Spleen (tissue), 11 donors: ENCODE measurements around the gene CTXND1. TPM values are rescaled to one million over a fixed set of nuclear protein-coding genes. Genes with fewer than 3 reads are reported as not detected.

Source experiments
- DNase-seq: peaks from one replicate; pipeline ENCODE4 v3.0.0-alpha.2; 2020
- H3K27ac ChIP-seq, 8 donors: fragments of 200-600 bp; sonication (generic) in 7 of 8; 1 replicate in 4 of 8; 2 replicates in 4 of 8; pipeline versions ENCODE4 v1.5.0 to v1.8.0; 2016 to 2021; ENCODE audit warnings: inconsistent platforms in 4 of 8, mild to moderate bottlenecking in 4 of 8, moderate library complexity in 1 of 8
- H3K27me3 ChIP-seq, 7 donors: fragments of 200-600 bp; sonication (generic) in 6 of 7; replicated peaks in 1 of 7; 1 replicate in 4 of 7; 2 replicates in 3 of 7; pipeline versions ENCODE4 v1.5.0 to v1.8.0; 2016 to 2021; ENCODE audit warnings: inconsistent platforms in 3 of 7, mild to moderate bottlenecking in 1 of 7
- H3K36me3 ChIP-seq, 6 donors: fragments of 200-600 bp; sonication (generic) in 5 of 6; 1 replicate in 4 of 6; 2 replicates in 2 of 6; pipeline versions ENCODE4 v1.5.0 to v1.8.0; 2016 to 2021; ENCODE audit warnings: inconsistent platforms in 2 of 6
- H3K4me1 ChIP-seq, 6 donors: fragments of 200-600 bp; sonication (generic) in 5 of 6; 1 replicate in 3 of 6; 2 replicates in 3 of 6; pipeline versions ENCODE4 v1.5.0 to v1.8.0; 2016 to 2021; ENCODE audit warnings: inconsistent platforms in 3 of 6
- H3K4me3 ChIP-seq, 8 donors: fragments of 200-600 bp; sonication (generic) in 7 of 8; 1 replicate in 4 of 8; 2 replicates in 4 of 8; pipeline versions ENCODE4 v1.5.0 to v1.8.0; 2016 to 2021; ENCODE audit warnings: inconsistent platforms in 4 of 8, mild to moderate bottlenecking in 4 of 8, moderate library complexity in 2 of 8
- H3K9me3 ChIP-seq, 8 donors: fragments of 200-600 bp; sonication (generic) in 7 of 8; 1 replicate in 4 of 8; 2 replicates in 4 of 8; pipeline versions ENCODE4 v1.5.0 to v1.8.0; 2016 to 2021; ENCODE audit warnings: inconsistent platforms in 4 of 8
- CTCF ChIP-seq, 11 experiments: fragments of 200-600 bp in 7 of 11; fragments of 450-650 bp in 4 of 11; sonication (generic) in 4 of 11; IDR thresholded peaks in 8 of 11; conservative IDR thresholded peaks in 3 of 11; 1 replicate in 7 of 11; 2 replicates in 4 of 11; pipeline versions ENCODE4 v1.4.0 to v1.8.0; 2016 to 2021; ENCODE audit warnings: antibody characterized with exemption in 11 of 11, inconsistent platforms in 4 of 11, mild to moderate bottlenecking in 1 of 11
- POLR2A ChIP-seq, 3 donors: fragments of 450-650 bp; IDR thresholded peaks; one replicate each; pipeline ENCODE4 v1.5.1; 2017; ENCODE audit warnings: antibody characterized with exemption in 3 of 3, mild to moderate bottlenecking in 1 of 3
- POLR2AphosphoS5 ChIP-seq, 3 donors: sonication (generic); formaldehyde crosslinking; IDR thresholded peaks; one replicate each; pipeline ENCODE4 v1.5.1; 2017; ENCODE audit warnings: antibody characterized with exemption in 3 of 3
- WGBS, 5 donors: extraction: QIAGEN DNeasy Blood & Tissue Kit in 3 of 5; methylation state at CpG; one replicate each; pipeline versions ENCODE4 v1.1.5 to v1.1.7; 2013 to 2018; 5-methylcytosine and 5-hydroxymethylcytosine counted together
- intact Hi-C: fragments of 100-400 bp; cut with DNase I; formaldehyde crosslinking; loops from one replicate; pipeline ENCODE4 v1.15.0; 2023; ENCODE audit warnings: low total_unique reads
- polyA plus RNA-seq, 3 donors: library from polyadenylated mRNA; stranded (reverse); fragments of 200-250 nt; gene quantifications; one replicate each; pipeline ENCODE4 v1.2.1, GENCODE V29; 2013
- total RNA-seq, 7 donors: library from RNA; depleted of rRNA in 3 of 7; stranded (reverse); fragments of >200 nt in 3 of 7; fragmentation: NEBNext Ultra II Directional in 4 of 7; extraction: Animal tissue kit (Norgen Biotek cat#: 25700) in 4 of 7; gene quantifications; one replicate each; pipeline versions ENCODE4 v1.1.0 to v1.2.1, GENCODE V29; 2016 to 2021
- donor health status: healthy with polysubstance abuse.
- donor health status: DM: no; HTN: no; CAD: no; lungs with moderate emphysema.
- donor health status: DM: no; HTN: no; CAD: no.
- donor health status: Bipolar disorder and iron deficiency.
- donor health status: healthy.
- donor health status: DM: no; HTN: no; CAD: no.
- donor health status: DM: yes; HTN: yes; CAD: no.

CTXND1 gene
- total and polyA plus RNA-seq, 10 donors: 0.20 to 5.2 (median 1.4) TPM

DNA sequence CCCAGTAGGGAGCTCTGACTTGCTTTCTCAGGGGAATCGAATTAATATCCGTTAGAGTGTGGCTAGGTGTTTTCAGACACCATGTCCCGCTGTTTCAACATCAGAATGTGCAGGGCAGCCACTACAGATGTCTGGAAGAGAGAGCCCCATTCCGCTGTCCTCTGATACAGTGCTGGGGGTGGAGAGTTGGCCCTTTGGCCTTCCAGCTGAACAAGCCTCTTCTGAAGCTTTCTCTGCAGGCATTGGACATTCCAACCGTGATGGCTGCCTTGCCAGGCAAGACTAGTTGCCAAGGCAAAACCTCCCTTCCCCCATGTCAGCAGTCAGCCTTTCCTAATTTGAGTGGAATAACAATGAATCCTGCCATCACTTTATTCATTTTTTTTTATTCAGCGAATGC is 97.7 kb downstream of the CTXND1 start:
- Histone ChIP-seq H3K36me3 (peaks cover 0 to 6% (median 0%) of the 10 kb centered on the region in 6 donors), H3K27me3 (no peaks in the 10 kb centered on the region), H3K9me3 (no peaks in the 10 kb centered on the region), H3K27ac (peak overlapping the region in 4 of 8 donors; percentile 82 to 87 (median 84)), H3K4me3 (peak overlapping the region in 1 of 8 donors; percentile 89), H3K4me1 (peaks cover 8 to 64% (median 25%) of the 10 kb centered on the region in 6 donors)
- WGBS, 5 donors: 84 to 88% (median 86%) methylated on average over 6 of the region's 6 CpGs
- intact Hi-C loops: loop anchor here (5.0 kb wide), 1 partner anchor 92 kb away; no protein-coding TSS in a partner anchor
- TF ChIP-seq CTCF (IDR thresholded peaks at IDR 0.05 in 8 of 11, conservative IDR thresholded peaks at IDR 0.05 in 3 of 11) (no peak), POLR2AphosphoS5 (IDR thresholded peaks at IDR 0.05) (no peak)
- no peak for DNase-seq

DNA sequence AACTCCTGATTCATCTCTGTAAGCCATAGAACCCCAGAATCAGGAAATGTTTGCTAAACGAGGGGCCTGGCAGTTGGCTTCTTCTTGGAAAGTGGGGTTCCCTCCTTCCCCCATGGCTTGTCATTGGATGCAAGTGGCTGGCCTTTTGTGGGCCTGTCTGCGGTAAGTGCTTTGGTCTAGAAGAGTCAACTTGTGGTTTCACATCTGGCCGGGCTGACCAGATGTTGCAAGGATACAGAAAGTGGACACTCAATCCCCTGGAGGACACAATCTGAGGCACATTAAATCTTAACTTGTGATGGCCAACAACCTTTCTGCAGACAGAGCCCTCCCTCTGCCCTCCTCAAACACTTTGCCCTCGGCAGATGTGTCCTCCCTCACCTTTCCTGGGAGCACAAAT is 98.1 kb downstream of the CTXND1 start:
- intact Hi-C loops: loop anchor here (5.0 kb wide), 1 partner anchor 92 kb away; no protein-coding TSS in a partner anchor
- Histone ChIP-seq H3K36me3 (peaks cover 0 to 3% (median 0%) of the 10 kb centered on the region in 6 donors), H3K27me3 (no peaks in the 10 kb centered on the region), H3K27ac (peak overlapping the region in 5 of 8 donors; percentile 82 to 87 (median 83)), H3K4me1 (peaks cover 8 to 60% (median 25%) of the 10 kb centered on the region in 6 donors), H3K4me3 (peak overlapping the region in 5 of 8 donors; percentile 65 to 89 (median 79)), H3K9me3 (no peaks in the 10 kb centered on the region)
- no peak for DNase-seq
- no peak for TF ChIP-seq POLR2A (IDR thresholded peaks at IDR 0.05)
- no peak for TF ChIP-seq POLR2AphosphoS5 (IDR thresholded peaks at IDR 0.05)
- TF ChIP-seq CTCF (IDR thresholded peaks at IDR 0.05 in 8 of 11, conservative IDR thresholded peaks at IDR 0.05 in 3 of 11): no peak
- 35 to 67% (median 49%) methylated on average over 4 of the region's 4 CpGs for WGBS, 5 donors

GRCh38 chr15:80152896-80153876 is 98.8 kb downstream of the CTXND1 start, which contains the start of gene FAH:
TSS of gene FAH (plus strand) at chr15:80152999. CDS start at chr15:80153055, 56 bp downstream.
- Histone ChIP-seq H3K27ac (peak within 1 kb of the TSS; percentile 42 to 87 (median 82)), H3K4me3 (peak within 1 kb of the TSS; percentile 48 to 89 (median 71)), H3K36me3 (no peaks in the 10 kb centered on the region), H3K9me3 (no peaks in the 10 kb centered on the region), H3K4me1 (peaks cover 8 to 55% (median 25%) of the 10 kb centered on the region in 6 donors), H3K27me3 (no peaks in the 10 kb centered on the region)
- peak; percentile 82 for DNase-seq
- 0 to 2% (median 1%) methylated on average over 32 to 45 of the region's 45 CpGs for WGBS, 5 donors
- TF ChIP-seq POLR2A (IDR thresholded peaks at IDR 0.05) (no peak), CTCF (IDR thresholded peaks at IDR 0.05 in 8 of 11, conservative IDR thresholded peaks at IDR 0.05 in 3 of 11) (no peak), POLR2AphosphoS5 (IDR thresholded peaks at IDR 0.05) (peak; percentile 21 to 73 (median 69))
- intact Hi-C loops: loop anchor here (5.0 kb wide), 1 partner anchor 91 kb away; no protein-coding TSS in a partner anchor
